Adrenal gland (tissue), 12 donors: ENCODE data around the gene MAT1A. TPM values are rescaled to one million over a fixed set of nuclear protein-coding genes. Genes with fewer than 3 reads are reported as not detected.

ENCODE experiments used
- DNase-seq, 7 donors: peaks; one replicate each; pipeline ENCODE4 v3.0.0-alpha.2; 2019 to 2020
- H3K27ac ChIP-seq, 5 donors: fragments of 200-600 bp; sonication (generic) in 4 of 5; 1 replicate in 3 of 5; 2 replicates in 2 of 5; pipeline versions ENCODE4 v1.5.1 to v1.8.0; 2016 to 2020; ENCODE audit warnings: mild to moderate bottlenecking in 1 of 5
- H3K27me3 ChIP-seq: fragments of 200-600 bp; 2 replicates; pipeline ENCODE4 v1.8.0; 2021
- H3K36me3 ChIP-seq, 2 donors: fragments of 200-600 bp; replicated peaks in 1 of 2; 1 replicate in 1 of 2; 2 replicates in 1 of 2; pipeline versions ENCODE4 v1.5.1 to v1.8.0; 2018 to 2022
- H3K4me1 ChIP-seq, 2 donors: fragments of 200-600 bp; replicated peaks in 1 of 2; 1 replicate in 1 of 2; 2 replicates in 1 of 2; pipeline versions ENCODE4 v1.5.1 to v1.8.0; 2018 to 2021
- H3K4me3 ChIP-seq, 4 donors: fragments of 200-600 bp; sonication (generic) in 3 of 4; one replicate each; pipeline ENCODE4 v1.5.1; 2016 to 2018
- H3K9me3 ChIP-seq, 3 donors: fragments of 200-600 bp; sonication (generic) in 1 of 3; replicated peaks in 1 of 3; 1 replicate in 2 of 3; 2 replicates in 1 of 3; pipeline versions ENCODE4 v1.5.1 to v1.8.0; 2016 to 2021
- POLR2A ChIP-seq, 2 donors: fragments of 450-650 bp; IDR thresholded peaks; one replicate each; pipeline ENCODE4 v1.6.1; 2017; ENCODE audit warnings: antibody characterized with exemption in 2 of 2, mild to moderate bottlenecking in 2 of 2, moderate library complexity in 1 of 2
- WGBS, 4 donors: extraction: QIAGEN DNeasy Blood & Tissue Kit in 2 of 4; methylation state at CpG; one replicate each; pipeline versions ENCODE4 v1.1.5 to v1.1.7; 2013 to 2017; 5-methylcytosine and 5-hydroxymethylcytosine counted together
- intact Hi-C, 2 donors: fragments of 100-400 bp; cut with DNase I; formaldehyde crosslinking; loops; one replicate each; pipeline versions ENCODE4 v1.14.1 to v1.15.0; 2022 to 2023
- polyA plus RNA-seq, 3 donors: library from polyadenylated mRNA; stranded (reverse); fragments of 200-250 nt in 2 of 3; fragments of 350-450 nt in 1 of 3; fragmentation: Illumina TruSeq in 1 of 3; extraction: RNeasy Lipid Tissue Mini Kit (QIAGEN cat#74804) in 1 of 3; gene quantifications; one replicate each; pipeline ENCODE4 v1.2.3, GENCODE V29; 2013 to 2014
- total RNA-seq, 9 donors: library from RNA; depleted of rRNA in 4 of 9; stranded (reverse); fragments of >200 nt in 4 of 9; fragments of 120-200 nt in 1 of 9; fragmentation: NEBNext Ultra II Directional in 1 of 9; extraction: Animal tissue kit (Norgen Biotek cat#: 25700) in 1 of 9; gene quantifications; one replicate each; pipeline versions ENCODE4 v1.1.0 to v1.2.4, GENCODE V29; 2013 to 2023
- TF ChIP-seq, protein P1 (sequence below), 6 experiments: fragments of 450-650 bp in 4 of 6; fragments of 200-600 bp in 2 of 6; sonication (generic) in 1 of 6; IDR thresholded peaks; 1 replicate in 5 of 6; 2 replicates in 1 of 6; pipeline versions ENCODE4 v1.5.1 to v1.8.0; 2016 to 2021; ENCODE audit warnings: antibody characterized with exemption in 6 of 6, mild to moderate bottlenecking in 2 of 6, moderate library complexity in 1 of 6
- donor health status: healthy with polysubstance abuse.
- donor health status: Bipolar disorder and iron deficiency.
- donor health status: DM: yes; HTN: yes; CAD: no.
- donor health status: DM: no; HTN: no; CAD: no.
- donor health status: DM: no; HTN: no; CAD: no.
- donor health status: DM: yes; HTN: yes; CAD: no.

MAT1A gene
- total and polyA plus RNA-seq, 12 donors: 0.16 to 15.1 (median 0.57) TPM; not detected in 1

DNA sequence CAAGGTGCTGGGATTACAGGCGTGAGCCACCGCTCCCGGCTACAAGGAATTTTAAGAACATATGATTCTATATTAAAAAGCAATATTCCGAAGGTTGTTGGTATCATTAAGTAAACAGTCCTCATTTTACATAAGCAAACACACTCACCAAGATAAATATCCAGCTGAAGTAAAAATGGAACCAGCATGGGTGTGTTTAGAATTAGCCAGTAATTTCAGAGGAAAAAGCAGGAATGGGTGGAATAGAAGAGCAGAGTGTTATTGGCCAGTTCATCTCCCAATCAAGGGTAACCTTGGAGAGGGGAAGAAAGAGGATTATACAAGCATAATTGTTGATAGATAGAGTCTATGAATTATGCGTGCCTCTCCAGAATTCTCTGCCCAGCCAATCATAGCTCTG, 31.7 kb upstream of the MAT1A start:
- H3K27me3 ChIP-seq: no peaks in the 10 kb centered on the region
- no peak overlapping the region for H3K4me3 ChIP-seq
- TF ChIP-seq POLR2A (IDR thresholded peaks at IDR 0.05): no peak
- TF ChIP-seq, protein P1, sequence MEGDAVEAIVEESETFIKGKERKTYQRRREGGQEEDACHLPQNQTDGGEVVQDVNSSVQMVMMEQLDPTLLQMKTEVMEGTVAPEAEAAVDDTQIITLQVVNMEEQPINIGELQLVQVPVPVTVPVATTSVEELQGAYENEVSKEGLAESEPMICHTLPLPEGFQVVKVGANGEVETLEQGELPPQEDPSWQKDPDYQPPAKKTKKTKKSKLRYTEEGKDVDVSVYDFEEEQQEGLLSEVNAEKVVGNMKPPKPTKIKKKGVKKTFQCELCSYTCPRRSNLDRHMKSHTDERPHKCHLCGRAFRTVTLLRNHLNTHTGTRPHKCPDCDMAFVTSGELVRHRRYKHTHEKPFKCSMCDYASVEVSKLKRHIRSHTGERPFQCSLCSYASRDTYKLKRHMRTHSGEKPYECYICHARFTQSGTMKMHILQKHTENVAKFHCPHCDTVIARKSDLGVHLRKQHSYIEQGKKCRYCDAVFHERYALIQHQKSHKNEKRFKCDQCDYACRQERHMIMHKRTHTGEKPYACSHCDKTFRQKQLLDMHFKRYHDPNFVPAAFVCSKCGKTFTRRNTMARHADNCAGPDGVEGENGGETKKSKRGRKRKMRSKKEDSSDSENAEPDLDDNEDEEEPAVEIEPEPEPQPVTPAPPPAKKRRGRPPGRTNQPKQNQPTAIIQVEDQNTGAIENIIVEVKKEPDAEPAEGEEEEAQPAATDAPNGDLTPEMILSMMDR (IDR thresholded peaks at IDR 0.05): no peak
- no peak overlapping the region for H3K27ac ChIP-seq
- no peak for DNase-seq
- H3K36me3 ChIP-seq: no peaks in the 10 kb centered on the region
- H3K4me1 ChIP-seq: no peaks in the 10 kb centered on the region
- WGBS, 4 donors: 84 to 93% (median 86%) methylated on average over 5 of the region's 5 CpGs
- no peaks in the 10 kb centered on the region for H3K9me3 ChIP-seq
- intact Hi-C loops: no loop called here

DNA sequence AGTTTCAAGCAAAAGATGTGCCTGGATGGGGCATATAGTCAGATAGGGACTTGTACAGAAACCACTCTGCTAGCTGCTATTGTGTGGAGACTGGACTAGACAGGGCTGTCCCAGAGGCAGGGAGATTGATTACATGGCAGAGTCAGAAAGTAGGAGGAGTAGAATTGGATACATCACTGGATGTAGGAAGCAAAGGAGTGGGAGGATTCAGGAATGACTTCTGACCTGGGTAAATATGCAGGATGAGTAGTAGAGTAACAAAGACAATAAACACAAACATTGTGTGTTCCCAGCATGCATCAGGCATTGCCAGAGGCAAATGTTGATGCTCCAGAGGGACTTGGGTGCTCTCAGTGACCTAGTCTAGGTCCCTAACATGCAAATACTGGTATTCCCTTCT, 30.9 kb upstream of the MAT1A start:
- no peaks in the 10 kb centered on the region for H3K4me1 ChIP-seq
- no peak overlapping the region for H3K27ac ChIP-seq
- DNase-seq: no peak
- H3K36me3 ChIP-seq: no peaks in the 10 kb centered on the region
- no peak for TF ChIP-seq POLR2A (IDR thresholded peaks at IDR 0.05)
- TF ChIP-seq, protein P1 (IDR thresholded peaks at IDR 0.05): no peak
- no peak overlapping the region for H3K4me3 ChIP-seq
- H3K9me3 ChIP-seq: no peaks in the 10 kb centered on the region
- no peaks in the 10 kb centered on the region for H3K27me3 ChIP-seq
- intact Hi-C loops: no loop called here

DNA sequence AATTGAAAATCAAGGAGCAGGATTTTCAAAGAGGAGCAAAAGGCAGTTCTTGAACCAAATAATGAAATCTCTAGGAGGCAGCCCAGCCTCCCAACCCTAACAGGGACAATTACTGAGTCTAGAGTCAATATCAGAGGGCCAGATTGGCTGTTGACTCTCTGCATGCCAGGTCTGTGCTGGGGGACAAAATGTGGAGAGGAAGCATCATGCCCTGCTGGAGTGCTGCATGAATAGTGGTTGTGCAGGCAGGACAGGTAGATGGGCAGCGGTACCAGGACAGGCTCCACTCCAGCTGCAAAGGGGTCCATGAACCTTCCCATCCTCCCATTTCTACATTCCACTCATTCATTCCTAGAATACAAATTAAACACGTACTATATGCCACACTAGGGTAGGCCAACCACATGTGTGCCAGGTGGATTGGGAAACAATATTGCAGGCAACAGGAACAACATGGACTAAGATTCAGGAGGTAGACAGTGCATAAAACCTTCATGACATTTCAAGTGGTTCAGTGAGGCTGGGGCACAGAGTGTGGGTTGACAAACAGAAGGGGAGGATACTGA, 30.4 kb upstream of the MAT1A start:
- H3K27ac ChIP-seq: no peak overlapping the region
- H3K4me1 ChIP-seq: no peaks in the 10 kb centered on the region
- DNase-seq: no peak
- WGBS, 4 donors: 76 to 98% (median 85%) methylated on average over 2 of the region's 2 CpGs
- no peaks in the 10 kb centered on the region for H3K9me3 ChIP-seq
- no peak for TF ChIP-seq POLR2A (IDR thresholded peaks at IDR 0.05)
- TF ChIP-seq, protein P1 (IDR thresholded peaks at IDR 0.05): no peak
- no peak overlapping the region for H3K4me3 ChIP-seq
- H3K27me3 ChIP-seq: no peaks in the 10 kb centered on the region
- intact Hi-C loops: no loop called here
- H3K36me3 ChIP-seq: no peaks in the 10 kb centered on the region

DNA sequence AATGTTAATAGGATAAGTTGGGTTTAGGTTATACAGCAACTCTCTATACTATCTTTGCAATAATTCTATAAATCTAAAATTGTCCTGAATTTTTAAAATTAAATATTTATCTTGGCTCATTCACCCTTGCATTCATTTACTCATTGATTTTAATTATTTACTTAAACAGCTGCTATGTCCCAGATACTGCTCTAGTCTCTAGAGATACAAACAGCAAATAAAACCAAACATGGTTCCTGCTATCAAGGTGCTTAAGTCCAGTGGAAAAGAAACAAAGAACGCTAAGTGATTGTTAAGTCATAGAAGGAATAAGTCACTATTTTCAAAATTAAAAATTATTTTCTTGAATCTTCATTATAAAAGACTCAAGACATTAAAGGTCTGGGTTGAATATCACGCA, 29.9 kb upstream of the MAT1A start:
- 81 to 90% (median 83%) methylated on average over 2 of the region's 2 CpGs for WGBS, 4 donors
- no peak overlapping the region for H3K4me3 ChIP-seq
- TF ChIP-seq, protein P1 (IDR thresholded peaks at IDR 0.05): no peak
- no peak for TF ChIP-seq POLR2A (IDR thresholded peaks at IDR 0.05)
- no peaks in the 10 kb centered on the region for H3K9me3 ChIP-seq
- DNase-seq: no peak
- no peaks in the 10 kb centered on the region for H3K27me3 ChIP-seq
- no peak overlapping the region for H3K27ac ChIP-seq
- H3K4me1 ChIP-seq: no peaks in the 10 kb centered on the region
- no peaks in the 10 kb centered on the region for H3K36me3 ChIP-seq
- intact Hi-C loops: no loop called here
